ENCODE data around the gene EXOC4.

The EXOC4 gene

GRCh38 chr7:134098072-134098471, 845.2 kb downstream of the EXOC4 start:
- no peak for TF ChIP-seq CTCF (IDR thresholded peaks at IDR 0.05)
- H3K27ac ChIP-seq = no peak overlapping the region
- no peak for DNase-seq (ENCODE audit: low spot score)
- H3K4me3 ChIP-seq = no peak overlapping the region

GRCh38 chr7:134101716-134102115, 848.8 kb downstream of the EXOC4 start:
- no peak overlapping the region for H3K4me3 ChIP-seq
- DNase-seq (ENCODE audit: low spot score) = no peak
- no peak overlapping the region for H3K27ac ChIP-seq
- no peak for TF ChIP-seq CTCF (IDR thresholded peaks at IDR 0.05)

GRCh38 chr7:134104166-134104565, 851.3 kb downstream of the EXOC4 start:
- no peak for DNase-seq (ENCODE audit: low spot score)
- Histone ChIP-seq H3K4me3 (no peak overlapping the region), H3K27ac (no peak overlapping the region)
- no peak for TF ChIP-seq CTCF (IDR thresholded peaks at IDR 0.05)

DNA sequence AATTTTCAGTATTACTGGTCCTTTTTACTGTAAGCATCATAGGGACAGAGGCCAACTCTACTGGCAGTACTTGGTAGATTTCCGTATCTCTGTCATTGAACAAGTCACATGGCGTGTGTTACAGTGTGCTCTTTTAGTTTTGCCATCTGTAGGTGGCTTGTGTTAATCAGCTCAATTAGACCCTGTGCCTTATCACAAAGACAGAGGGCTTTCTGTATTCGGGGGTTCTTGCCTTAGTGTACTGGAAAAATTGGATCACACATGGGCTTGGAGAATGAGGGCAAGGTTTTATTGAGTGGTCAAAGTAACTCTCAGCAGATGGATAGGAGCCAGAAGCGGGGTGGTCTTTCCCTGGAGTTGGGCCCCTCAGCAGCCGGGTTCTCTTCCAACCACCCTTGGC, 853.0 kb downstream of the EXOC4 start:
- Histone ChIP-seq H3K27ac (no peak overlapping the region), H3K4me3 (no peak overlapping the region)
- DNase-seq (ENCODE audit: low spot score) = no peak
- TF ChIP-seq CTCF (IDR thresholded peaks at IDR 0.05) = no peak

- DNase-seq (ENCODE audit: low spot score) = no peak
- Histone ChIP-seq H3K4me3 (no peak overlapping the region), H3K27ac (no peak overlapping the region)
- no peak for TF ChIP-seq CTCF (IDR thresholded peaks at IDR 0.05)
Measured at GRCh38 chr7:134108802-134109201, 855.9 kb downstream of the EXOC4 start.

GRCh38 chr7:134113655-134114054, 860.8 kb downstream of the EXOC4 start:
- Histone ChIP-seq H3K27ac (no peak overlapping the region), H3K4me3 (no peak overlapping the region)
- DNase-seq (ENCODE audit: low spot score) = no peak
- TF ChIP-seq CTCF (IDR thresholded peaks at IDR 0.05) = no peak

DNA sequence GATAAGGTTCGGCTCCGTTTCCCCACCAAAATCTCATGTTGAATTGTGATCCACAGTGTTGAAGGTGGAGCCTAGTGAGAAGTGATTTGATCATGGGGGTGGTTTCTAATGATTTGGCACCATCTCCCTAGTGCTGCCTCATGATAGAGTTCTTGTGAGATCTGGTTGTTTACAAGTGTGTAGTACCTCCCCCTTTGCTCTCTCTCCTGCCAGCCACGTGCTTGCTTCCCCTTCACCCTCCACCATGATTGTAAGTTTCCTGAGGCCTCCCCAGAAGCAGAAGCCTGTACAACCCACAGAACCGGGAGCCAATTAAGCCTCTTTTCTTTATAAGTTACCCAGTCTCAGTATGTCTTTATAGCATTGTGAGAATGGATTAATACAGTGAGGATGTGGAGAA, 862.1 kb downstream of the EXOC4 start:
- no peak for TF ChIP-seq CTCF (IDR thresholded peaks at IDR 0.05)

More for the DNA sequence above, 862.1 kb downstream of the EXOC4 start:
- Histone ChIP-seq H3K4me3 (no peak overlapping the region), H3K27ac (no peak overlapping the region)
- no peak for DNase-seq (ENCODE audit: low spot score)

Data from coronary artery (tissue), 2 donors.